GM12801 (cell line): ENCODE measurements around the gene CACNB2.

Experiments used
- CTCF ChIP-seq: IDR thresholded peaks from one replicate; pipeline ENCODE4 v1.5.1; 2011; ENCODE audit warnings: control low read depth; ENCODE audit not compliant: insufficient read length; ENCODE audit errors: extremely low read depth

The CACNB2 gene

GRCh38 chr10:18104223-18104872 is 35.9 kb upstream of the CACNB2 start:
- no peak for TF ChIP-seq CTCF

- no peak for TF ChIP-seq CTCF
Measured at GRCh38 chr10:18109341-18109870, 30.8 kb upstream of the CACNB2 start.

- no peak for TF ChIP-seq CTCF
Measured at GRCh38 chr10:18113881-18114280, 26.3 kb upstream of the CACNB2 start.

- TF ChIP-seq CTCF = no peak
Measured at GRCh38 chr10:18117276-18117675, 22.9 kb upstream of the CACNB2 start.

- no peak for TF ChIP-seq CTCF
Measured at GRCh38 chr10:18122753-18123152, 17.5 kb upstream of the CACNB2 start.

- TF ChIP-seq CTCF = no peak
Measured at GRCh38 chr10:18133046-18133445, 7.2 kb upstream of the CACNB2 start.

- no peak for TF ChIP-seq CTCF
Measured at GRCh38 chr10:18134509-18134908, 5.7 kb upstream of the CACNB2 start.

GRCh38 chr10:18134921-18135320 is 5.3 kb upstream of the CACNB2 start:
- TF ChIP-seq CTCF = no peak
